ENCODE data around the gene TRMT61A. TPM values are rescaled to one million over a fixed set of nuclear protein-coding genes. Genes with fewer than 3 reads are reported as not detected.

Gene TRMT61A
- total RNA-seq, 4 donors from 2014 or later: 14.9 to 24.4 (median 21.3) TPM

- peak; percentile 94 to 95 for DNase-seq
- no peaks in the 10 kb centered on the region for H3K27me3 ChIP-seq
- peak in 1 of 6 experiments; percentile 5 for TF ChIP-seq CTCF (IDR thresholded peaks at IDR 0.05)
- peak in 1 of 2 donors; percentile 38 for TF ChIP-seq POLR2A (IDR thresholded peaks at IDR 0.05)
- H3K36me3 ChIP-seq: peaks cover 0 to 3% of the 10 kb centered on the region in 2 donors
- peak overlapping the region; percentile 91 to 99 (median 98) for H3K27ac ChIP-seq
- 33 to 34% methylated on average over 18 to 23 of the region's 25 CpGs for WGBS, 2 donors
- H3K4me1 ChIP-seq: peaks cover 68 to 85% of the 10 kb centered on the region in 2 donors
- intact Hi-C loops (cut with DNase I): no loop called here
- no peaks in the 10 kb centered on the region for H3K9me3 ChIP-seq
- no peak overlapping the region for H3K4me3 ChIP-seq (replicated peaks in 1 of 3)
Measured at GRCh38 chr14:103512701-103513611, 16.0 kb upstream of the TRMT61A start.

GRCh38 chr14:103514596-103515421, 14.2 kb upstream of the TRMT61A start:
- no peaks in the 10 kb centered on the region for H3K27me3 ChIP-seq
- no peaks in the 10 kb centered on the region for H3K9me3 ChIP-seq
- peaks cover 0 to 1% of the 10 kb centered on the region in 2 donors for H3K36me3 ChIP-seq
- DNase-seq: peak; percentile 87 to 91
- peaks cover 81 to 90% of the 10 kb centered on the region in 2 donors for H3K4me1 ChIP-seq
- WGBS, 2 donors: 42 to 49% methylated on average over 18 of the region's 18 CpGs
- TF ChIP-seq CTCF (IDR thresholded peaks at IDR 0.05): peak in 1 of 6 experiments; percentile 7
- TF ChIP-seq POLR2A (IDR thresholded peaks at IDR 0.05): no peak
- peak overlapping the region; percentile 70 to 98 (median 94) for H3K27ac ChIP-seq
- H3K4me3 ChIP-seq (replicated peaks in 1 of 3): no peak overlapping the region
- intact Hi-C loops (cut with DNase I): no loop called here

- WGBS, 2 donors: 48 to 67% methylated on average over 10 of the region's 10 CpGs
- peaks cover 79 to 85% of the 10 kb centered on the region in 2 donors for H3K4me1 ChIP-seq
Measured at GRCh38 chr14:103516426-103517173, 12.4 kb upstream of the TRMT61A start.

GRCh38 chr14:103517174-103517566, 11.8 kb upstream of the TRMT61A start:
- WGBS, 2 donors: 70 to 71% methylated on average over 1 to 9 of the region's 10 CpGs
- peak overlapping the region; percentile 70 to 98 (median 94) for H3K27ac ChIP-seq
- intact Hi-C loops (cut with DNase I): no loop called here

More at GRCh38 chr14:103516426-103517173, 12.4 kb upstream of the TRMT61A start:
- no peak for TF ChIP-seq POLR2A (IDR thresholded peaks at IDR 0.05)
- TF ChIP-seq CTCF (IDR thresholded peaks at IDR 0.05): no peak
- Histone ChIP-seq H3K4me3 (replicated peaks in 1 of 3) (no peak overlapping the region), H3K27ac (peak overlapping the region; percentile 70 to 98 (median 94)), H3K27me3 (no peaks in the 10 kb centered on the region), H3K9me3 (no peaks in the 10 kb centered on the region), H3K36me3 (no peaks in the 10 kb centered on the region)
- intact Hi-C loops (cut with DNase I): no loop called here
- DNase-seq: peak; percentile 45 to 50

More at GRCh38 chr14:103517174-103517566, 11.8 kb upstream of the TRMT61A start:
- Histone ChIP-seq H3K4me1 (peaks cover 79 to 84% of the 10 kb centered on the region in 2 donors), H3K36me3 (no peaks in the 10 kb centered on the region), H3K9me3 (no peaks in the 10 kb centered on the region), H3K4me3 (replicated peaks in 1 of 3) (no peak overlapping the region), H3K27me3 (no peaks in the 10 kb centered on the region)
- DNase-seq: no peak
- TF ChIP-seq CTCF (IDR thresholded peaks at IDR 0.05) (no peak), POLR2A (IDR thresholded peaks at IDR 0.05) (no peak)

All from thyroid gland (tissue), 4 donors.